Hematopoietic multipotent progenitor cell treated with erythropoietin and hydrocortisone succinate and interleukin-3 and kit ligand, for 17 days (in vitro differentiated cells): Measurements from ENCODE around the gene EN1.

ENCODE experiments used
- DNase-seq: peaks from one replicate; pipeline ENCODE4 v3.0.0-alpha.2; 2015; ENCODE audit warnings: low spot score

Gene EN1

DNA sequence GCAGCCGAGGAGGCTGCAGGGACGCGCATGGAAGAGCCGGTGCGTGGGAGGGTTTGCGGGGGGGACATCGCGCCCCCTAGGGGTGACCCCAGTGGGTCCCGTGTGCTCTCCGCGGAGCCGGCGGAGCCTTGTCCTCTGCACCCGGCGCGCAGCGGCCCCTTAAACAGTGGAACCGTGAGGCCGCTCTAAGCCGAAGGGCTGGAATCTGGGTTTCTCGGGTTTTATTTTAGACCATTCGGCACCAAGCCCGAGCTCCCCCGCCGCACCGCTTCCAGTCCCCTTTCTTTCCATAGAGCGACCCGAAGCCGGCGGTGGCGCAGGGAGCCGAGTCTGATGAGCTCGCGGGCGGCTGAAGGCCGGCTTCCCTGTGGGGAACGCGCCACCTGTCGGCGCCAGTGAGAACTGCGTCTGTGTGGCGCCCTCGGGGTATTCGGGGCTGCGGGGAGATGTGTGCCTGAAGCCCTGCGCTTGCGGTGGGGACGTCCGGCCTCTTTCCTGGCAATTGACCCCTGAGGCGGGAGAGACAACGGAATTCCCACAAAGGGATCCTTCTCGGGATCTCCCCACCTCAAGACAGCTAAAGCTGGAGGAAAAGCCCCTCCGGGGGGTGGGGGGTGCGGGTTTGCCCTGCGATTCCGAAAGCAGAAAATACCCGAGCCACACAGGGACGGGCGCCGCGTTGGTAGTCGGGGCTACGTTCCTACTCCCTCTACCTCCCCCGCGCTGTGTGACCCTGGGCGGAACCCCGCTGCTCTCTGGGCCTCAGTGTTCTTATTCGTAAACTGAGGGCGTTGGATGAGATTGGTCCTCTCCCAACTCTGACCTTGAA is 8.2 kb upstream of the EN1 start:
- DNase-seq: peak; percentile 48

GRCh38 chr2:118854507-118855345 is 7.3 kb upstream of the EN1 start:
- no peak for DNase-seq

GRCh38 chr2:118853651-118854291 is 6.3 kb upstream of the EN1 start:
- no peak for DNase-seq

- no peak for DNase-seq
These were observed 5.7 kb upstream of the EN1 start for GRCh38 chr2:118853129-118853640.

GRCh38 chr2:118852605-118853128 is 5.2 kb upstream of the EN1 start:
- no peak for DNase-seq

GRCh38 chr2:118851650-118852049 is 4.2 kb upstream of the EN1 start:
- no peak for DNase-seq

DNA sequence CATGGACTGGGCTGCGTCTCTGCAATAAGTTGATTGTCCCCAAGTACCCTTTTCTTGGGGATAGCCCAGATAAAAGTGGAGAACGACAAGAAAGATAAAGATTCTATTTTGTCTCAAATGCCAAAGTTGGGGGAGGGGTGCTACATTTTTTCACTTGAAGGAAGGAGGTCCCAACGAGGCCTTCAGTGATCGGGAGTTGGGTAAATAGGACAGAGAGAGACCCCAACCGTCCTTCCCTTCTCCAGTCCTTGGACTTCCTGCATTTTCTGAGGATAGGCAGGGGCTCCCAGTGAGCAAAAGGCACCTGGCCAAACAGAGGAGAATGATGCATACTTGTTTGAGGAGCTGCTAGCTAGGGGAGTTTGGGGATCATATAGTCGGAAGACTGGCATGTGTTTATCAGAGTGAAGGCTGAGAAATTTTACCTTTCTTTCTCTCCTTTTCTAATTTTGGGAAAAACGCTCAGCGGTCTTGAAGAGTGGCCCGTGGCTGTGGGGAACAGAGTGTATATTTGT is 3.5 kb upstream of the EN1 start:
- DNase-seq: no peak

DNA sequence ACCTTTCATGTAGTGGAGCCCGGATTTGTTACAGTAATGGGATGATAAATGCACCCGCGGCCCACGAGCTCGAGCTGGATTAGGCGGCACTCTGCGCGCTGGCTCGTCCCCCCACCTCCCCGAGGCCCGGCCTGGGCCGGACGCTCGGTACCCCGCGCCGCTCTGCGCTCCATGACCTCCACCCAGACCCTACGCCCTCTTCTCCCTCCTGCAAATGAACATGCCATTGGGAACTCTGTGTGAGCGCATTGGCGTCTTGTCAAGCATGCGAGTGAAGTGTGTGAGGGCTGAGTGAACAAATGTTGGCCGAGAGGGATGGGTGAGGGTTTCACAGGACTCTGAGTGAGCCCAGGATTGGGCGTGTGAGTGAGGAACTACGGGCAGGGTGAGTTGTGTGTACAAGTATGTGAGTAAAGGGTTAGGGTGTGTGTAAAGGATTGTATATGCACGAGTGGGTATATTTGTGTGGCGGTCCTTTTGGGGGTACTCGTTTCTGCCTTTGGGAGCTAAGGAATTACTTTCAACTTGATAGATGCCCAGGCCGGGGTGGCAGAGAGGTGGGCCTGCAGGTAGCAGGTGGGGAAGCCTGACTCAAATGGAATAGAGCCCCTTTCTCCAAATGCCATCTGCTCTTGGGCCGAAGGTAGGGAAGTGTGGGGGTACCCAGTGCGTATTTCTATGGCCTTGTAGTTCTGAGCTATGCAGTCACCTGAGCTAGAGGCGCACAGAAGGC is 2.9 kb upstream of the EN1 start:
- DNase-seq: no peak

DNA sequence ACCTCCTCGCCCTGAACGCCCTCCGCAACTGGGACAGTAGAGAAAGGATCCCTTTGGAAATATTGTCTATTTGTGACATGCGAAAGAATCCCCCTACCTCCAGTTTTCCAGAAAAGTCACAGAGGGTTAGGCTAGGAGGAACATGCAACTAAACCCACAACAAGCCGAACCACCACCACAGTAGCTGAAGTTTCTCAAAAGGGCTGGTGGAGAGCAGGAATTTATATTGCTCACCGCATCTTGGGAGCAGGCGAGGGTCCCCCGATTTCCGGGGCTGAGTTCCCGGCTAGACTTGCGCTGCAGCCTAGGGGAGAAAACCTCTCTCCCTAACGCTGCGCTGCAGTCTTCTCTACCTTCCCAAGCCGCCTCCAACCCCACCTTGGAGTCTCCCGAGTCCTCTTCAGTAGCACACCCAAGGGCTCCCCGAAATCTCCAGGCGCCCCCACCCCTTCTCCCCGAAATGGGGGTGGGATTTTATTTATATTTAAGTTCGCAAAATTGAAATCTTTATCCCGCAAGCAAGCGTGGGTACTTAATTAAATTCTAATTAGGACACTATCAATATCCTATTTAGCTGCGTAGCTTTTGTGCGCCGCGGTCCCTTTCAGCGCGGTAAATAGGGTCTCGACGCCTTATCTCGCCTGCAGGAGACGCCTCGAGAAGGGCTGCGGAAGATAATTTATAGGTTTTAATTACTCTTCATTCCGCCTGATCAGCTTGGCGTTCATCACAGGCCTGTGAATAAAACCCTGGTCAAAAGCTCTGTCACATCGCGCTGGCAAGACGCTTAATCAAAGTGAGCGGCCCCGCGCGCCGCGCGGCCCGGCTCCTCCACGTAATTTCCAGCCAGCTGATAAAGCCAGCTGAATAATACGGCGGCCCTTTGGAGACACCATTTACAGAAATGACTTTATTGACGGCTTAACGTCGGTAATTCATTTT is 2.0 kb upstream of the EN1 start:
- DNase-seq: no peak

DNA sequence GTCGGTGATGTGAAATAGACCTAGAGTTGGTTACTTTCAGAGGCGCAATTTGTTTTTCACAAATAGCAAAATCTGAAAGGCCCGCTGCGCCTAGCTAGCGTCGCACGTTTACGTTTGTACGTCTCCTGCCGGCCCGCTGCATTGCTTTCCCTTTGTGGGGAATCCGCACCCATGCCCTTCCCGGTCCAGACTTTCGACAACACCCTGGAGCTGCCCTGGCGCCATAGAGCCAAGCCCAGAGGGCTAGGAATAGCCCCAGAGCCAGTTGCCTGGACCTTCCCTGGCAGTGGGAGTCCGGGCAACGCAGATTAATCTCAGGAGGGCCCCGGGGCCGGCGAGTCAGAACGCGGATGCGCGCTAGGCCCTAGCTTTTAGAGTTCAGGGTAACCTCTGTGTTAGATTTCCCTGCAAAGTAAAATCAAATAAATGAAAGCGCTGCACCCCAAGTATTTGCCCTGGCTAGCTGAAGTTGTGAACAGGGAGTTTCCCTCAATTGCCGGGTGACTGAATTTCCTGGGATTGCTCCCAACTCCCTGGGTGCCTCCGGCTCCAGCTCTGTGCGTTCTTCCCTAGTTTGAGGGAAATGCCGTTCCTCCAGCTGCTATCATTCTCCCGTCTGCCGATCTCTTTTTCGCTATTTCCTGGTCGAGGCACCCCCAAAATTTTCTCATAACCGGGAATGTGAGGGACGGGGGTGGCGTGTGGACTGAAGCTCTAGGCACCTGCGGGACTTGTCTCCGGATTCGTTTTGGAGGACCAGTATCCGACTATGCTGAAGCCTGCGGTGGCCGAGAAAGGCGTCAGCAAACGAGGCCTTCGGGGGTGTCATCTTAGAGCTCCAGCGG is 1.2 kb upstream of the EN1 start:
- no peak for DNase-seq

GRCh38 chr2:118847762-118848172 is 319 bp upstream of the EN1 start:
- DNase-seq: no peak

DNA sequence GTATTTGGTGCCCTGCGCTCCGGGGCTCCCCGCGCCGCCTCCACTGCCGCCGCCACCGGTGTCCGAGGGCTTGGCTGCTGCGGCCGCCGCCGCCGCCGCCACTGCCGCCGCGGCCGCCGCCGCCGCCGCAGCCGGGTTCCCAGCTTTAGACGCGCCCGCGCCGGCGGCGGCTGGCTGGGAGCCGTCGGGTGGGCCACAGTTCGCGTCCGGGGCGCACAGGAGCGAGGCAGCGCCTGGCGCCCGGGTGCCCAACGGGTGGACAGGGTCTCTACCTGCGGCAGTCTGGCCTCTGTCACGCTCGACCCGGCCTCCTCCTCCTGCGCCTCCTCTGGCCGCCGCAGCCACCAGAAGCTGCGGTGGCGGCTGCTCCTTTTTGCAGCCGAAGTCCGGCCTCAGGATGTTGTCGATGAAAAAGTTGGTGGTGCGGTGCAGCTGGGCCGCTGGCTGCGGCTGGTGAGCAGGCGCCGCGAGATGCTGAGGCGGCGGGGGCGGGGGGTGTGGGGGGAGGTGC is 951 bp downstream of the EN1 start:
- DNase-seq: no peak

GRCh38 chr2:118845522-118846441 is 1.7 kb downstream of the EN1 start:
- no peak for DNase-seq

- DNase-seq: no peak
These were observed 2.4 kb downstream of the EN1 start for GRCh38 chr2:118845005-118845521.

DNA sequence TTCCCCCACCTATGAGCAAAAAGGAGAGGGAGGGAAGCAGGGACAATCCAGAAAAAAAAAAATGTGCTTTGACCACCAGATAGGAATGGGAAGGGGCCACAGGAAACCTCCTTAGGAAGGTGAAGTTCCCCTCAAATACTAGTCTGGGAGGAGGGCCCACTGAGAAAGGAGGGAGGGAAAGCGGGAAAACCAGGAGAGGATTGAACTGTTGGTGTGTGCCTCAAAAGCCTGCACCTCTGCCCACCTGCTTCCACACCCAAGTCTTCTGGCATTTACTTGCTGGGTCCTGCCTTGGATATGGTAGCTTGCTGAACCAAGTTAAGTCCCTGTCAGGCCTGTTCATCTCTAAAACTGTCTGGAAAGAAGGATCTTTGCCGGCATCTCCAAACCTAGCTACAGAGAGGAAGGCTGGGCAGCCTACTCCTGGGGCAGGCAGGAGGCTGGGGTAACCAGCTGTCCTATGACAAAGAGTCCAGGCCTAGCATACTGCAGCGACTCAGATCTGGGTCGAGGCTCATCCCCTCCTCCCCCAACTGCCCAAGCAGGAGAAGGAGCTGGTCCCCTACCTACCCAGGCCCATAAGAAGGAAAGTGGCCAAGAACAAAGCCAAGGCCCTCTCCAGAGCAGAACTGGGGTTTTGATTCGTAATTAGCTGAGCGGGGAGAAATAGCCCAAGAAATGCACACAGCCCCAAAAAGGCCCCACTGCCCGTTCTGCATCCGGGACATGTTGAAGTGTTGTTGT is 3.0 kb downstream of the EN1 start:
- no peak for DNase-seq

- DNase-seq: no peak
These were observed 3.8 kb downstream of the EN1 start for GRCh38 chr2:118843483-118844132.
